ENCODE data around the gene LEMD3.

The LEMD3 gene

DNA sequence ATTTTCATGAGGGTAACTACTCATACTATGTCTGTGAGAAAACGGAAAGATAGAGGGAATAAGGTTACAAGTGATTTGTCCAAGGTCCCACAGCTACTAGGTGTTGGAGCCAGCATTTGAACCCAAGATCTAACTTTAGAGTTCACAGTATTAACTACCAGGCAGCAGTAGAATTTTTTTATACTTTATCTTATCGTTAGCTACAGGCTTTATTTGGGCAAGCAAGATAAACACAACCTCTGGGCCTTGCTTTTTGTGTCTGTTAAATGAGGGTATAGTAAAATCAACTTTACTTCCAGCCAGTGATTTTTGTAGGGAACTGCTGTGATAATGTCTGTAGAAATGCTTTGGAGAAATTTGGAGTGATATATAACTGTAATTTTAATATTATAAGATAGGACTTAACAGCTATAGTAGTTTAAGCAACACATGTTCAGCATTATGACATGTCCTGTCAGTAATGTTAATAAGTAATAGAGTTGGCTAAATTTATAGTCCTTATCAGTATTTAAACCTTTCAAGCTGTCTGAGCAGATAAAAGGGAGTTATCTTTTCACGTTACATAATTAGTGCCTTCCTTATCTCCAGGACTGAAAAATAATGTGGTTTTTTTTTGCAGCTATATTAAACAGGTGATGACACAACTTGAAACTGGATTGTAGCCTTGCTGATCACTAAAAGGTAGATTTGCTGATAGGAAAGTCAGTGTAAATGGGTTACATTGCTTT, 12.8 kb downstream of the LEMD3 start:
- H3K27ac ChIP-seq = no peak overlapping the region
- peaks cover 7 to 93% (median 40%) of the 10 kb centered on the region in 11 experiments; a peak in 18 of 22 replicates for H4K20me1 ChIP-seq
- peaks cover 18 to 73% (median 30%) of the 10 kb centered on the region in 11 experiments; a peak in 20 of 22 replicates for H3K36me3 ChIP-seq
- peaks cover 4 to 42% (median 27%) of the 10 kb centered on the region in 10 experiments for H3K4me1 ChIP-seq
- no peak overlapping the region for H3K9ac ChIP-seq
- no peak for TF ChIP-seq Cebpa-rat (IDR thresholded peaks at IDR 0.05)
- H3K4me2 ChIP-seq = no peak overlapping the region
- no peaks in the 10 kb centered on the region for H3K27me3 ChIP-seq
- H3K9me3 ChIP-seq (replicated peaks in 1 of 11) = peaks cover 0 to 10% (median 2%) of the 10 kb centered on the region in 11 experiments; a peak in 6 of 22 replicates
- no peak overlapping the region for H3K4me3 ChIP-seq

DNA sequence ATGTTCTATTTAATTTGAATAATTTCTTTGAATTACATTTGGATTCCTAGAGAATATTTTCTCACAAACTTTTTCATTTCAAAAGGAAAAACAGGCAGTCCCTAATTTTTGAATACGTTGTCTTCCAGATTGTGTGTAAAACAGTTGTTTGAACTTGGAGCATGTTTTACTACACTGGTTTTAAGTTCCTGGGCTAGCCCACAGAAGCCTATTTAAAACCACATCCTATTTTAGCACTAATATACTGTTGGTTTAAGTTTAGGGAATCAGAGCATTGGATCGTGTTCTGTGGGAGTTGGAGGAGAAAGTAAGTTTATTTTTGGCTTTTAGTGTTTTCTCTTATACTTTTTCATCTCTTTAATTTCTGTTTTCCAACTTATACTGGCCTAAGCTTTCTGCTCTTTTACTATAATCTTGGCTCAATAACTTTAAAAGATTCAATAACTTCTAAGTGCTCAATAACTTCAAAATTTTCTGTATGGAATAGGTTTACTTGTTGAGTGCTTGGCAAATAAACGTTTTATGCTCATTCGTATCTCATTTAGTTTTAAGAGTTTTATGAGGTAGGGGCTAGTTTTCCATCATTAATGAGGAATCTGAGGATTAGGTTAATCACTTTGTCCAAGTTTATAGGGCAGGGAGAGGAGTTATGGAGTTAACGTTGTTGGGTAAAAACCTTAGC, 14.9 kb downstream of the LEMD3 start:
- Histone ChIP-seq H3K4me1 (peaks cover 13 to 59% (median 40%) of the 10 kb centered on the region in 10 experiments), H3K9ac (no peak overlapping the region), H3K4me2 (peak overlapping the region in 10 of 11 experiments; percentile 1 to 59 (median 38); a peak in 15 of 22 replicates), H3K27me3 (no peaks in the 10 kb centered on the region), H3K36me3 (peaks cover 3 to 72% (median 25%) of the 10 kb centered on the region in 11 experiments; a peak in 18 of 22 replicates), H4K20me1 (peaks cover 7 to 94% (median 26%) of the 10 kb centered on the region in 11 experiments; a peak in 17 of 22 replicates), H3K4me3 (no peak overlapping the region), H3K9me3 (replicated peaks in 1 of 11) (peaks cover 0 to 22% (median 4%) of the 10 kb centered on the region in 11 experiments; a peak in 9 of 22 replicates), H3K27ac (no peak overlapping the region)
- no peak for TF ChIP-seq Cebpa-rat (IDR thresholded peaks at IDR 0.05)

DNA sequence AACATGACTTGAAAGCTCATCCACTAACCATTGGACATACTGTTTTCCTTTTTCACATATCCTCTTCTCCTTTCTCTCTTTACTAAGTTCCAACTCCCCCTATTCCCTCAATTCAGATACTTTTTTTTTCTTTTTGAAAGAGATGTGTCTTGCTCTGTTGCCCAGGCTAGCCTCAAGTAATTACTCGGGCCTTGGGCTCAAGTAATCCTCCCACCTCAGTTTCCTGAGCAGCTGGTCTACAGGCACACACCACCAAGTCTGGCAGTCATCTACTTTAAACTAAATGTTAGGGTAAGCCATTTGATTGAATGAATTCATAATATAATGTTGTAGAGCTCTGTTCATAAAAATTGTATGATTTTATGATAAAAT, 15.5 kb downstream of the LEMD3 start:
- H3K4me2 ChIP-seq = peak overlapping the region in 8 of 11 experiments; percentile 1 to 59 (median 38); a peak in 8 of 22 replicates
- H3K36me3 ChIP-seq = peaks cover 2 to 72% (median 30%) of the 10 kb centered on the region in 11 experiments; a peak in 20 of 22 replicates
- peaks cover 0 to 27% (median 9%) of the 10 kb centered on the region in 11 experiments; a peak in 13 of 22 replicates for H3K9me3 ChIP-seq (replicated peaks in 1 of 11)
- no peak overlapping the region for H3K27ac ChIP-seq
- no peak for TF ChIP-seq Cebpa-rat (IDR thresholded peaks at IDR 0.05)
- H3K27me3 ChIP-seq = no peaks in the 10 kb centered on the region
- no peak overlapping the region for H3K4me3 ChIP-seq
- peaks cover 14 to 64% (median 41%) of the 10 kb centered on the region in 10 experiments for H3K4me1 ChIP-seq
- H3K9ac ChIP-seq = no peak overlapping the region
- H4K20me1 ChIP-seq = peaks cover 7 to 94% (median 25%) of the 10 kb centered on the region in 11 experiments; a peak in 17 of 22 replicates

- no peak for TF ChIP-seq Cebpa-rat (IDR thresholded peaks at IDR 0.05)
- no peak overlapping the region for H3K4me3 ChIP-seq
- peaks cover 0 to 95% (median 9%) of the 10 kb centered on the region in 11 experiments; a peak in 14 of 22 replicates for H4K20me1 ChIP-seq
- peaks cover 14 to 48% (median 36%) of the 10 kb centered on the region in 10 experiments for H3K4me1 ChIP-seq
- no peak overlapping the region for H3K9ac ChIP-seq
- peaks cover 0 to 51% (median 28%) of the 10 kb centered on the region in 11 experiments; a peak in 19 of 22 replicates for H3K9me3 ChIP-seq (replicated peaks in 1 of 11)
- H3K27ac ChIP-seq = no peak overlapping the region
- peaks cover 8 to 84% (median 41%) of the 10 kb centered on the region in 11 experiments for H3K36me3 ChIP-seq
- H3K27me3 ChIP-seq = no peaks in the 10 kb centered on the region
- peak overlapping the region in 2 of 11 experiments; percentile 46 to 65; a peak in 3 of 22 replicates for H3K4me2 ChIP-seq
Measured at GRCh38 chr12:65187665-65188064, 18.3 kb downstream of the LEMD3 start.

- H3K36me3 ChIP-seq = peaks cover 12 to 84% (median 44%) of the 10 kb centered on the region in 11 experiments
- H3K27ac ChIP-seq = no peak overlapping the region
- H3K4me3 ChIP-seq = no peak overlapping the region
- TF ChIP-seq Cebpa-rat (IDR thresholded peaks at IDR 0.05) = no peak
- H4K20me1 ChIP-seq = peaks cover 0 to 95% (median 9%) of the 10 kb centered on the region in 11 experiments; a peak in 13 of 22 replicates
- no peaks in the 10 kb centered on the region for H3K27me3 ChIP-seq
- no peak overlapping the region for H3K9ac ChIP-seq
- H3K4me1 ChIP-seq = peaks cover 19 to 50% (median 34%) of the 10 kb centered on the region in 10 experiments
- peak overlapping the region; percentile 4 to 65 (median 35); a peak in 17 of 22 replicates for H3K4me2 ChIP-seq
- H3K9me3 ChIP-seq (replicated peaks in 1 of 11) = peaks cover 0 to 57% (median 33%) of the 10 kb centered on the region in 11 experiments; a peak in 19 of 22 replicates
Measured at GRCh38 chr12:65188179-65188701, 18.9 kb downstream of the LEMD3 start.

GRCh38 chr12:65189028-65189718, 19.8 kb downstream of the LEMD3 start:
- no peak for TF ChIP-seq Cebpa-rat (IDR thresholded peaks at IDR 0.05)
- Histone ChIP-seq H3K4me1 (peaks cover 15 to 41% (median 26%) of the 10 kb centered on the region in 10 experiments), H3K36me3 (peaks cover 19 to 84% (median 51%) of the 10 kb centered on the region in 11 experiments), H4K20me1 (peaks cover 0 to 93% (median 1%) of the 10 kb centered on the region in 11 experiments; a peak in 8 of 22 replicates), H3K27me3 (no peaks in the 10 kb centered on the region), H3K9me3 (replicated peaks in 1 of 11) (peaks cover 2 to 66% (median 42%) of the 10 kb centered on the region in 11 experiments; a peak in 21 of 22 replicates), H3K9ac (no peak overlapping the region), H3K4me2 (peak overlapping the region in 10 of 11 experiments; percentile 7 to 65 (median 43); a peak in 17 of 22 replicates), H3K27ac (no peak overlapping the region), H3K4me3 (no peak overlapping the region)

GRCh38 chr12:65192963-65193516, 23.7 kb downstream of the LEMD3 start:
- Histone ChIP-seq H3K27me3 (no peaks in the 10 kb centered on the region), H3K9me3 (replicated peaks in 1 of 11) (peaks cover 22 to 86% (median 68%) of the 10 kb centered on the region in 11 experiments), H3K4me3 (no peak overlapping the region), H3K9ac (no peak overlapping the region), H3K27ac (no peak overlapping the region), H3K4me1 (peaks cover 11 to 23% (median 19%) of the 10 kb centered on the region in 10 experiments), H4K20me1 (peaks cover 0 to 83% (median 0%) of the 10 kb centered on the region in 11 experiments; a peak in 4 of 22 replicates), H3K4me2 (peak overlapping the region in 3 of 11 experiments; percentile 1 to 18 (median 6); a peak in 1 of 22 replicates), H3K36me3 (peaks cover 40 to 95% (median 74%) of the 10 kb centered on the region in 11 experiments)
- no peak for TF ChIP-seq Cebpa-rat (IDR thresholded peaks at IDR 0.05)

GRCh38 chr12:65194949-65195348, 25.6 kb downstream of the LEMD3 start:
- H3K27me3 ChIP-seq = no peaks in the 10 kb centered on the region
- H3K4me1 ChIP-seq = peaks cover 0 to 12% (median 4%) of the 10 kb centered on the region in 10 experiments; a peak in 7 of 20 replicates
- H3K36me3 ChIP-seq = peaks cover 49 to 93% (median 77%) of the 10 kb centered on the region in 11 experiments
- H3K27ac ChIP-seq = no peak overlapping the region
- TF ChIP-seq Cebpa-rat (IDR thresholded peaks at IDR 0.05) = no peak
- peaks cover 0 to 79% (median 0%) of the 10 kb centered on the region in 11 experiments; a peak in 4 of 22 replicates for H4K20me1 ChIP-seq
- H3K9me3 ChIP-seq (replicated peaks in 1 of 11) = peaks cover 27 to 86% (median 69%) of the 10 kb centered on the region in 11 experiments
- H3K9ac ChIP-seq = no peak overlapping the region
- H3K4me3 ChIP-seq = no peak overlapping the region
- no peak overlapping the region for H3K4me2 ChIP-seq

All from BLaER1 treated with 17β-estradiol and CSF1 and Interleukin-3, amounts not matched to agents 10 nM and 100 nM (cell line).